HepG2 (cell line): ENCODE measurements around the gene FAT1. TPM values are rescaled to one million over a fixed set of nuclear protein-coding genes. Genes with fewer than 3 reads are reported as not detected.

Experiments used
- ELF1 ChIP-seq: sonication (generic); formaldehyde crosslinking; IDR thresholded peaks from 2 replicates; pipeline ENCODE4 v1.4.0; 2020; ENCODE audit warnings: missing genetic modification reagents
- ETV6 ChIP-seq: sonication (generic); formaldehyde crosslinking; conservative IDR thresholded peaks from 2 replicates; pipeline ENCODE4 v1.4.0; 2020; ENCODE audit warnings: missing genetic modification reagents
- FOSL2 ChIP-seq: sonication (generic); formaldehyde crosslinking; IDR thresholded peaks from 2 replicates; pipeline ENCODE4 v1.4.0; 2020; ENCODE audit warnings: missing genetic modification reagents
- FOXP4 ChIP-seq: sonication (generic); formaldehyde crosslinking; IDR thresholded peaks from 2 replicates; pipeline ENCODE4 v1.4.0; 2020; ENCODE audit warnings: missing genetic modification reagents
- HMGA1 ChIP-seq: sonication (generic); formaldehyde crosslinking; conservative IDR thresholded peaks from 2 replicates; pipeline ENCODE4 v1.4.0; 2020; ENCODE audit warnings: missing genetic modification reagents
- HOXA5 ChIP-seq: sonication (generic); formaldehyde crosslinking; IDR thresholded peaks from 2 replicates; pipeline ENCODE4 v1.4.0; 2020; ENCODE audit warnings: missing genetic modification reagents
- MNT ChIP-seq: fragments of 450-650 bp; IDR thresholded peaks from 2 replicates; pipeline ENCODE4 v1.6.1; 2016
- NFYC ChIP-seq: IDR thresholded peaks from 2 replicates; pipeline ENCODE4 v1.6.1; 2016; ENCODE audit warnings: missing genetic modification reagents, missing compliant biosample characterization
- POLR2AphosphoS5 ChIP-seq: IDR thresholded peaks from 2 replicates; pipeline ENCODE4 v1.6.1; 2012; ENCODE audit warnings: low read depth, low read length
- RAD51 ChIP-seq: fragments of 450-650 bp; IDR thresholded peaks from 2 replicates; pipeline ENCODE4 v1.6.1; 2016; ENCODE audit warnings: borderline replicate concordance
- RXRB ChIP-seq: IDR thresholded peaks from 2 replicates; pipeline ENCODE4 v1.6.1; 2016; ENCODE audit warnings: borderline replicate concordance, missing genetic modification reagents, missing compliant biosample characterization
- SP5 ChIP-seq: IDR thresholded peaks from 2 replicates; pipeline ENCODE4 v1.6.1; 2016; ENCODE audit warnings: low read depth, borderline replicate concordance
- TFAP4 ChIP-seq: sonication (generic); IDR thresholded peaks from 2 replicates; pipeline ENCODE4 v1.6.1; 2016; ENCODE audit warnings: low read depth, borderline replicate concordance
- ZKSCAN8 ChIP-seq: IDR thresholded peaks from 2 replicates; pipeline ENCODE4 v1.6.1; 2016; ENCODE audit warnings: borderline replicate concordance, missing genetic modification reagents, missing compliant biosample characterization
- ZNF367 ChIP-seq: sonication (generic); formaldehyde crosslinking; IDR thresholded peaks from 2 replicates; pipeline ENCODE4 v1.4.0; 2020; ENCODE audit warnings: missing genetic modification reagents, borderline replicate concordance
- ZNF431 ChIP-seq: sonication (generic); formaldehyde crosslinking; IDR thresholded peaks from 2 replicates; pipeline ENCODE4 v1.9.0; 2022; ENCODE audit warnings: missing genetic modification reagents, low read depth, mild to moderate bottlenecking, borderline replicate concordance
- ZNF660 ChIP-seq: sonication (generic); formaldehyde crosslinking; IDR thresholded peaks from 2 replicates; pipeline ENCODE4 v1.5.1; 2020; ENCODE audit warnings: mild to moderate bottlenecking, low read depth, missing genetic modification reagents, borderline replicate concordance
- polyA plus RNA-seq, 8 experiments: library from polyadenylated mRNA; depleted of rRNA in 3 of 8; stranded (reverse) in 7 of 8; unstranded in 1 of 8; fragments of >200 nt; fragmentation: Illumina TruSeq in 4 of 8; extraction: Trizol in 4 of 8; gene quantifications; 2 replicates each; pipeline versions ENCODE4 v1.2.1 to v1.2.3, GENCODE V29; 2011 to 2016; ENCODE audit warnings: low read depth in 4 of 8, missing spikeins in 1 of 8, mixed read lengths in 1 of 8; ENCODE audit not compliant: insufficient read depth in 1 of 8
- total RNA-seq, 5 experiments: library from RNA; depleted of rRNA; stranded (reverse); fragments of >200 nt; fragmentation: Illumina TruSeq; extraction: Trizol; gene quantifications; 2 replicates each; pipeline ENCODE4 v1.2.3, GENCODE V29; 2016; ENCODE audit warnings: low read depth in 1 of 5
- TF ChIP-seq, protein P1 (sequence below): IDR thresholded peaks from 2 replicates; pipeline ENCODE4 v1.6.1; 2016; ENCODE audit warnings: missing compliant biosample characterization, missing genetic modification reagents, borderline replicate concordance
- TF ChIP-seq, protein P2 (sequence below): sonication (generic); formaldehyde crosslinking; IDR thresholded peaks from 2 replicates; pipeline ENCODE4 v1.8.0; 2022; ENCODE audit warnings: mild to moderate bottlenecking, missing genetic modification reagents, moderate library complexity
- TF ChIP-seq, protein P3 (sequence below): sonication (generic); formaldehyde crosslinking; IDR thresholded peaks from 2 replicates; pipeline ENCODE4 v1.8.0; 2022; ENCODE audit warnings: missing genetic modification reagents, mild to moderate bottlenecking, inconsistent platforms, borderline replicate concordance
- TF ChIP-seq, protein P4 (sequence below): IDR thresholded peaks from 2 replicates; pipeline ENCODE4 v1.6.1; 2016

Gene FAT1
- total and polyA plus RNA-seq, 2 of the 13 experiments (the other 11 are each of a cell fraction or from before 2014, with no cell fraction given): 185 to 216 TPM

DNA sequence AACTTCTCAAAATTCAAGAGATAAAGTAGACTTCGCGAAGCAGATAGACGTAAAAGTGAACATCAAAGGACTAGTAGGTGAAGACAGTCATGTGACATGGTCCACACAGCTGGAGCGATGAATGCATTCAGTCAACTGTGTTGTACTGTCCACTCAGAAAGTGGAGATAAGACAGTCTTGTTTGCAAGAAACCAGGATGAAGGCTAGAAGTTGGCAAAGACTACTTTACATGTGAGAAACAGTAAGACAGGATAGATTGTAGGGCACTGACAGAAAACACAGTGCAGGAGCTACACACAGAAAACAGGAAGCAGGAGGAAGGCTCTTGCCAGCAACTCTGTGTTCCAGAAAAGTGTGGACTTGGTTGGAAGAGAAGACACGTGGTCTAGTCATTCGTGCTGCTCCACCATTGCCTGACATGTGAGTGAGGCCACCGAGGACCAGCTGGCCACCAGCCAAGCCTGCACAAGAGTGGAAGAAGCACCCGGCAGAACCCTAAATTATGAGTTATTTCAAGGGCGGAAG, 78.9 kb downstream of the FAT1 start (continued):
- TF ChIP-seq, protein P1, sequence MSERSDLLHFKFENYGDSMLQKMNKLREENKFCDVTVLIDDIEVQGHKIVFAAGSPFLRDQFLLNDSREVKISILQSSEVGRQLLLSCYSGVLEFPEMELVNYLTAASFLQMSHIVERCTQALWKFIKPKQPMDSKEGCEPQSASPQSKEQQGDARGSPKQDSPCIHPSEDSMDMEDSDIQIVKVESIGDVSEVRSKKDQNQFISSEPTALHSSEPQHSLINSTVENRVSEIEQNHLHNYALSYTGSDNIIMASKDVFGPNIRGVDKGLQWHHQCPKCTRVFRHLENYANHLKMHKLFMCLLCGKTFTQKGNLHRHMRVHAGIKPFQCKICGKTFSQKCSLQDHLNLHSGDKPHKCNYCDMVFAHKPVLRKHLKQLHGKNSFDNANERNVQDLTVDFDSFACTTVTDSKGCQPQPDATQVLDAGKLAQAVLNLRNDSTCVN: peak; percentile 64; the same call in 1 of the 2 replicates
- peak; percentile 51 for TF ChIP-seq MNT
- TF ChIP-seq NFYC: no peak
- TF ChIP-seq, protein P2, sequence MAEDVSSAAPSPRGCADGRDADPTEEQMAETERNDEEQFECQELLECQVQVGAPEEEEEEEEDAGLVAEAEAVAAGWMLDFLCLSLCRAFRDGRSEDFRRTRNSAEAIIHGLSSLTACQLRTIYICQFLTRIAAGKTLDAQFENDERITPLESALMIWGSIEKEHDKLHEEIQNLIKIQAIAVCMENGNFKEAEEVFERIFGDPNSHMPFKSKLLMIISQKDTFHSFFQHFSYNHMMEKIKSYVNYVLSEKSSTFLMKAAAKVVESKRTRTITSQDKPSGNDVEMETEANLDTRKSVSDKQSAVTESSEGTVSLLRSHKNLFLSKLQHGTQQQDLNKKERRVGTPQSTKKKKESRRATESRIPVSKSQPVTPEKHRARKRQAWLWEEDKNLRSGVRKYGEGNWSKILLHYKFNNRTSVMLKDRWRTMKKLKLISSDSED (CRISPR knock-in tag): no peak
- no peak for TF ChIP-seq ZNF660 (CRISPR knock-in tag)
- peak; percentile 32; the same call in 1 of the 2 replicates for TF ChIP-seq RAD51
- TF ChIP-seq, protein P3, sequence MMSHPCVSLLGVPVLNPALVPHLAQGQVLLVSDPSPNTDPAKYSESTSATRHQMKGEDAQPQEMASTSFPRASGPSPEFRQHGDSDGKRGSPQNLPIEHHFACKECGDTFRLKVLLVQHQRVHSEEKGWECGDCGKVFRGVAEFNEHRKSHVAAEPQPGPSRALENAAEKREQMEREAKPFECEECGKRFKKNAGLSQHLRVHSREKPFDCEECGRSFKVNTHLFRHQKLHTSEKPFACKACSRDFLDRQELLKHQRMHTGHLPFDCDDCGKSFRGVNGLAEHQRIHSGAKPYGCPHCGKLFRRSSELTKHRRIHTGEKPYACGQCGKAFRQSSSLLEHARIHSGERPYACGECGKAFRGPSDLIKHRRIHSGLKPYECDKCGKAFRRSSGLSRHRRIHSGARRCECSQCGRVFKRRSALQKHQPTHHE (CRISPR knock-in tag): no peak
- TF ChIP-seq, protein P4, sequence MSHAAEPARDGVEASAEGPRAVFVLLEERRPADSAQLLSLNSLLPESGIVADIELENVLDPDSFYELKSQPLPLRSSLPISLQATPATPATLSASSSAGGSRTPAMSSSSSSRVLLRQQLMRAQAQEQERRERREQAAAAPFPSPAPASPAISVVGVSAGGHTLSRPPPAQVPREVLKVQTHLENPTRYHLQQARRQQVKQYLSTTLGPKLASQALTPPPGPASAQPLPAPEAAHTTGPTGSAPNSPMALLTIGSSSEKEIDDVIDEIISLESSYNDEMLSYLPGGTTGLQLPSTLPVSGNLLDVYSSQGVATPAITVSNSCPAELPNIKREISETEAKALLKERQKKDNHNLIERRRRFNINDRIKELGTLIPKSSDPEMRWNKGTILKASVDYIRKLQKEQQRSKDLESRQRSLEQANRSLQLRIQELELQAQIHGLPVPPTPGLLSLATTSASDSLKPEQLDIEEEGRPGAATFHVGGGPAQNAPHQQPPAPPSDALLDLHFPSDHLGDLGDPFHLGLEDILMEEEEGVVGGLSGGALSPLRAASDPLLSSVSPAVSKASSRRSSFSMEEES (CRISPR knock-in tag): peak; percentile 73
- TF ChIP-seq ETV6 (CRISPR knock-in tag): no peak
- TF ChIP-seq ZNF367 (CRISPR knock-in tag): no peak
- TF ChIP-seq POLR2AphosphoS5: no peak
- TF ChIP-seq ELF1: no peak
- no peak for TF ChIP-seq HOXA5 (CRISPR knock-in tag)
- TF ChIP-seq RXRB (CRISPR knock-in tag): peak; percentile 21; the same call in 1 of the 2 replicates
- peak; percentile 42; the same call in 1 of the 2 replicates for TF ChIP-seq FOXP4 (CRISPR knock-in tag)
- TF ChIP-seq ZNF431 (CRISPR knock-in tag): no peak
- TF ChIP-seq SP5: no peak
- TF ChIP-seq ZKSCAN8 (CRISPR knock-in tag): no peak
- TF ChIP-seq FOSL2: peak; percentile 73
- peak; percentile 90; the same call in 1 of the 2 replicates for TF ChIP-seq TFAP4
- TF ChIP-seq HMGA1 (CRISPR knock-in tag): no peak
